Stimulated activated naive CD8-positive, alpha-beta T cell treated with anti-CD3 and anti-CD28 coated beads, Interleukin-15, amount 100 ng/mL, for 72 hours (primary cell): ENCODE measurements around the gene CCDC188.

ENCODE experiments used
- ATAC-seq: fragments of 150-1000 bp; cut with Tn5 transposase; 2 replicates; pipeline ENCODE4 v1.10.0; 2021; ENCODE audit warnings: mild to moderate bottlenecking, moderate library complexity
- DNase-seq, 2 donors: peaks; one replicate each; pipeline ENCODE4 v3.0.0; 2021 to 2022
- H3K27ac Mint-ChIP-seq, 2 donors: one replicate each; pipeline ENCODE4 v1.8.0; 2022; ENCODE audit warnings: mild to moderate bottlenecking in 2 of 2, mixed read lengths in 2 of 2, moderate library complexity in 2 of 2
- H3K27me3 Mint-ChIP-seq: one replicate; pipeline ENCODE4 v1.8.0; 2022; ENCODE audit warnings: mixed read lengths
- H3K4me1 Mint-ChIP-seq: one replicate; pipeline ENCODE4 v1.8.0; 2022; ENCODE audit warnings: mild to moderate bottlenecking, mixed read lengths
- H3K4me3 Mint-ChIP-seq, 2 donors: one replicate each; pipeline ENCODE4 v1.8.0; 2022; ENCODE audit warnings: mild to moderate bottlenecking in 2 of 2, mixed read lengths in 2 of 2, moderate library complexity in 1 of 2
- H3K9me3 Mint-ChIP-seq, 2 donors: one replicate each; pipeline ENCODE4 v1.8.0; 2022; ENCODE audit warnings: mixed read lengths in 2 of 2

The CCDC188 gene

GRCh38 chr22:20128619-20128901 lies 22.3 kb downstream of the CCDC188 start:
- Mint-ChIP-seq H3K4me3 (no peak overlapping the region), H3K4me1 (peaks cover 58% of the 10 kb centered on the region), H3K27me3 (no peaks in the 10 kb centered on the region), H3K27ac (no peak overlapping the region), H3K9me3 (no peaks in the 10 kb centered on the region)
- no peak for ATAC-seq
- no peak for DNase-seq

- Mint-ChIP-seq H3K4me1 (peaks cover 58% of the 10 kb centered on the region), H3K4me3 (no peak overlapping the region), H3K9me3 (no peaks in the 10 kb centered on the region), H3K27me3 (no peaks in the 10 kb centered on the region), H3K27ac (no peak overlapping the region)
- DNase-seq (no peak), ATAC-seq (no peak)
These were observed 22.8 kb downstream of the CCDC188 start for GRCh38 chr22:20127869-20128618.

GRCh38 chr22:20127318-20127868 lies 23.5 kb downstream of the CCDC188 start:
- DNase-seq: no peak
- Mint-ChIP-seq H3K27ac (no peak overlapping the region), H3K9me3 (no peaks in the 10 kb centered on the region), H3K4me1 (peaks cover 58% of the 10 kb centered on the region), H3K27me3 (no peaks in the 10 kb centered on the region), H3K4me3 (no peak overlapping the region)
- ATAC-seq: no peak

GRCh38 chr22:20126284-20127029 lies 24.4 kb downstream of the CCDC188 start:
- H3K27ac Mint-ChIP-seq: peak overlapping the region in 1 of 2 donors; percentile 48
- no peak overlapping the region for H3K4me3 Mint-ChIP-seq
- DNase-seq (no peak), ATAC-seq (no peak)
- no peaks in the 10 kb centered on the region for H3K9me3 Mint-ChIP-seq
- peaks cover 66% of the 10 kb centered on the region for H3K4me1 Mint-ChIP-seq
- H3K27me3 Mint-ChIP-seq: no peaks in the 10 kb centered on the region

GRCh38 chr22:20125201-20126174 lies 25.4 kb downstream of the CCDC188 start:
- no peak overlapping the region for H3K4me3 Mint-ChIP-seq
- H3K27ac Mint-ChIP-seq: peak overlapping the region in 1 of 2 donors; percentile 76
- DNase-seq (no peak), ATAC-seq (no peak)
- H3K9me3 Mint-ChIP-seq: no peaks in the 10 kb centered on the region
- no peaks in the 10 kb centered on the region for H3K27me3 Mint-ChIP-seq
- peaks cover 71% of the 10 kb centered on the region for H3K4me1 Mint-ChIP-seq

GRCh38 chr22:20124083-20124787 lies 26.6 kb downstream of the CCDC188 start:
- Mint-ChIP-seq H3K4me3 (no peak overlapping the region), H3K27me3 (no peaks in the 10 kb centered on the region), H3K27ac (peak overlapping the region; percentile 58 to 94), H3K9me3 (no peaks in the 10 kb centered on the region), H3K4me1 (peaks cover 71% of the 10 kb centered on the region)
- DNase-seq: no peak
- no peak for ATAC-seq

- DNase-seq (no peak), ATAC-seq (peak; percentile 14)
- peak overlapping the region; percentile 61 to 94 for H3K27ac Mint-ChIP-seq
- H3K4me1 Mint-ChIP-seq: peaks cover 71% of the 10 kb centered on the region
- no peak overlapping the region for H3K4me3 Mint-ChIP-seq
- H3K9me3 Mint-ChIP-seq: no peaks in the 10 kb centered on the region
- H3K27me3 Mint-ChIP-seq: no peaks in the 10 kb centered on the region
These were observed 27.3 kb downstream of the CCDC188 start for GRCh38 chr22:20123366-20124082.

- Mint-ChIP-seq H3K27me3 (no peaks in the 10 kb centered on the region), H3K27ac (peak overlapping the region; percentile 52 to 67), H3K4me1 (peaks cover 60% of the 10 kb centered on the region), H3K9me3 (no peaks in the 10 kb centered on the region), H3K4me3 (peak overlapping the region in 1 of 2 donors; percentile 29)
- ATAC-seq (no peak), DNase-seq (no peak)
These were observed 28.9 kb downstream of the CCDC188 start for GRCh38 chr22:20121856-20122415.

GRCh38 chr22:20118300-20119020 lies 32.4 kb downstream of the CCDC188 start:
- H3K4me3 Mint-ChIP-seq: peak overlapping the region; percentile 92 to 97
- ATAC-seq: no peak
- H3K4me1 Mint-ChIP-seq: peaks cover 85% of the 10 kb centered on the region
- H3K27me3 Mint-ChIP-seq: no peaks in the 10 kb centered on the region
- DNase-seq: no peak
- H3K9me3 Mint-ChIP-seq: no peaks in the 10 kb centered on the region
- peak overlapping the region; percentile 91 to 95 for H3K27ac Mint-ChIP-seq

- ATAC-seq (peak; percentile 63), DNase-seq (peak; percentile 63 to 86)
- Mint-ChIP-seq H3K9me3 (no peaks in the 10 kb centered on the region), H3K27me3 (no peaks in the 10 kb centered on the region), H3K27ac (peak overlapping the region; percentile 91 to 95), H3K4me1 (peaks cover 85% of the 10 kb centered on the region), H3K4me3 (peak overlapping the region; percentile 92 to 97)
These were observed 33.1 kb downstream of the CCDC188 start for GRCh38 chr22:20117633-20118299.

- DNase-seq: peak; percentile 98
- Mint-ChIP-seq H3K27ac (peak within 1 kb of the TSS; percentile 98 to 99), H3K4me3 (peak within 1 kb of the TSS; percentile 92 to 97), H3K27me3 (no peaks in the 10 kb centered on the region), H3K4me1 (peaks cover 85% of the 10 kb centered on the region), H3K9me3 (no peaks in the 10 kb centered on the region)
- ATAC-seq: peak; percentile 85
These were observed 33.8 kb downstream of the CCDC188 start, which contains the start of gene TRMT2A for GRCh38 chr22:20116951-20117632. TRMT2A (minus strand) TSS chr22:20117226; CDS start chr22:20116906, 320 bp downstream.

GRCh38 chr22:20116376-20116950 lies 34.4 kb downstream of the CCDC188 start:
- H3K4me3 Mint-ChIP-seq: peak overlapping the region; percentile 92 to 97
- H3K27me3 Mint-ChIP-seq: no peaks in the 10 kb centered on the region
- peak overlapping the region; percentile 98 to 99 for H3K27ac Mint-ChIP-seq
- peaks cover 85% of the 10 kb centered on the region for H3K4me1 Mint-ChIP-seq
- no peak for ATAC-seq
- H3K9me3 Mint-ChIP-seq: no peaks in the 10 kb centered on the region
- no peak for DNase-seq
